ENCODE data around the gene PTPN9. TPM values are rescaled to one million over a fixed set of nuclear protein-coding genes. Genes with fewer than 3 reads are reported as not detected.

PTPN9 gene
- total RNA-seq, 1 experiment from 2014 or later = 20.8 TPM

DNA sequence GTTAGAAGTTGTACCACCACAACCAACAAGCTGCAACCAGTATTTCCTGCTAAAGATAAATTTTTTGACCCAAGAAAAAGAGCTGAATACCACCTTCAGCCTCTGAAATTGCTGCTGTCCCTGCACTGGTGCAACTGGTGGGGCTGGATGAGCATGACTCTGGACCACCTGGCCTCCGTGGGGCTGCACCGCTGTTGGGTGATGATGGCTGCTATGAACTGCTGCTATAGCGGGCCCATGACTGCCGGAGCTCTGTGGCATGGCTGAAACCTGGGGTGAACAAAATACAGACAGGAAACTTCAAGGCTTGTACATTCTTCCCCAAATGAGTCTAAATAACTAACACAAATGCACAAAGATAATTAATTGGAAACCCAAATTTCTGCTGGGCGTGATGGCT lies 156.6 kb downstream of the PTPN9 start:
- no peak for DNase-seq (ENCODE audit: low read depth)

DNA sequence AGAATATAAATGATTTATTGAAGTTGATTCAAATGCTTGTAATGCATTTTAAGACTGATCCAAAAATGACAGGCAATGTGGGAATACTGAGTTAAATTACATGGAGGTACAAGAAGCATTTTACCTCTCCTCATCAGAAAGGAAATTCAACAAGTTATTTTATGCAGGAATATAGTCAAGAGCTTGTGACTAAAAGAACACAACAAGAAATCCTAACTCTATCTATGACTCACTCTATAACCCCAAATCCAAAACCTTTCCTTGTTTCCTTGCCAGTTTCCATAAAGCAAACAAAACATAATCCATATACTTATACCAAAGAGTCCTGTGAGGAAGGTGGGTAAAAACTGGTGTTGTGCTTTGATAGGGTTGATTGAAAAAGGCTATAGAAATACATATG lies 158.4 kb downstream of the PTPN9 start:
- no peak for DNase-seq (ENCODE audit: low read depth)

DNA sequence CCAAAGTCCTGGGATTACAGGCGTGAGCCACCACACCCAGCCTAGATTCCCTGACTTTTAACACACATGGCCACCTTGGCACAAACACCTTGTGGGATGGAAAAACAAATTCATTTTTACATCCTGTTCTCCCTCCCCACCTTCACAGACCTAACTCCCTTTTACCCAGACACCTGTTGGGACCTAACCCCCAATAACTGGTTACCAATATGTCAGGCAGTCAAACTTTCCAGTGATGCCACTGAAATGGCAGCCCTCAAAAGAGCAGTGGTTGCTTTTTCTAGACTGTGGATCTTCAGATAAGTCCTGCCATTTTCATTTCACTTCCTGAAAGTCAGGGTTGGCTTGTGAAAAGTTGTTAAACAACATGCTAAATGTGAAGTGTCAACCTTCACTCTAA lies 162.5 kb downstream of the PTPN9 start:
- no peak for DNase-seq (ENCODE audit: low read depth)

Other genes starting within 250 kb of the PTPN9 start
- 99.4 and 108 TPM in 2 replicates for gene COMMD4, start 243.3 kb downstream of the PTPN9 start, total RNA-seq (2014; rRNA removed; shearing (Covaris generic))
- not detected in 2 replicates for gene NEIL1, start 232.3 kb downstream of the PTPN9 start, total RNA-seq (2014; rRNA removed; shearing (Covaris generic))
- gene MAN2C1, start 210.7 kb downstream of the PTPN9 start, total RNA-seq (2014; rRNA removed; shearing (Covaris generic)) = 77.1 and 77.9 TPM in 2 replicates
- 16.8 and 20.6 TPM in 2 replicates for gene SIN3A, start 127.6 kb downstream of the PTPN9 start, total RNA-seq (2014; rRNA removed; shearing (Covaris generic))
- gene SNUPN, start 46.4 kb upstream of the PTPN9 start, total RNA-seq (2014; rRNA removed; shearing (Covaris generic)) = 36.0 and 41.4 TPM in 2 replicates
- 115 and 126 TPM in 2 replicates for gene IMP3, start 60.9 kb upstream of the PTPN9 start, total RNA-seq (2014; rRNA removed; shearing (Covaris generic))
- gene SNX33, start 68.6 kb upstream of the PTPN9 start, total RNA-seq (2014; rRNA removed; shearing (Covaris generic)) = 7.1 and 7.8 TPM in 2 replicates
- 21.2 and 24.7 TPM in 2 replicates for gene CSPG4, start 133.5 kb upstream of the PTPN9 start, total RNA-seq (2014; rRNA removed; shearing (Covaris generic))

All from Daoy (cell line).